Tibial artery (tissue), 4 donors: ENCODE data around the gene MRPL12.

Source experiments
- DNase-seq, 2 donors: peaks; one replicate each; pipeline ENCODE4 v3.0.0-alpha.2; 2019
- H3K27ac ChIP-seq, 2 donors: fragments of 200-600 bp; sonication (generic) in 1 of 2; 1 replicate in 1 of 2; 2 replicates in 1 of 2; pipeline ENCODE4 v1.5.1; 2018 to 2019; ENCODE audit warnings: mild to moderate bottlenecking in 1 of 2
- H3K27me3 ChIP-seq, 2 donors: fragments of 200-600 bp; sonication (generic) in 1 of 2; one replicate each; pipeline versions ENCODE4 v1.5.1 to v1.6.0; 2016 to 2019
- H3K36me3 ChIP-seq, 3 donors: fragments of 200-600 bp; sonication (generic) in 2 of 3; one replicate each; pipeline ENCODE4 v1.5.1; 2016 to 2019; ENCODE audit warnings: mild to moderate bottlenecking in 2 of 3
- H3K4me1 ChIP-seq, 4 donors: fragments of 200-600 bp; sonication (generic) in 2 of 4; 1 replicate in 3 of 4; 2 replicates in 1 of 4; pipeline ENCODE4 v1.5.1; 2016 to 2019
- H3K4me3 ChIP-seq, 2 donors: fragments of 200-600 bp; sonication (generic) in 1 of 2; 1 replicate in 1 of 2; 2 replicates in 1 of 2; pipeline ENCODE4 v1.5.1; 2018 to 2019; ENCODE audit warnings: mild to moderate bottlenecking in 2 of 2
- H3K9me3 ChIP-seq, 3 donors: fragments of 200-600 bp; sonication (generic) in 1 of 3; one replicate each; pipeline ENCODE4 v1.5.1; 2016 to 2019
- CTCF ChIP-seq, 2 experiments: fragments of 200-600 bp in 1 of 2; fragments of 450-650 bp in 1 of 2; IDR thresholded peaks; one replicate each; pipeline ENCODE4 v1.5.1; 2017 to 2019; ENCODE audit warnings: antibody characterized with exemption in 2 of 2, mild to moderate bottlenecking in 1 of 2, moderate library complexity in 1 of 2
- intact Hi-C: fragments of 100-400 bp; cut with DNase I; formaldehyde crosslinking; loops from one replicate; pipeline ENCODE4 v1.15.0; 2023; ENCODE audit warnings: low total_unique reads

MRPL12 gene

GRCh38 chr17:81696218-81696941 is 6.8 kb upstream of the MRPL12 start:
- H3K27me3 ChIP-seq = no peaks in the 10 kb centered on the region
- no peak for DNase-seq
- H3K9me3 ChIP-seq = no peaks in the 10 kb centered on the region
- H3K4me1 ChIP-seq = peaks cover 0 to 9% (median 6%) of the 10 kb centered on the region in 4 donors
- intact Hi-C loops = no loop called here
- H3K36me3 ChIP-seq = peaks cover 63 to 100% (median 95%) of the 10 kb centered on the region in 3 donors
- no peak overlapping the region for H3K27ac ChIP-seq
- no peak for TF ChIP-seq CTCF (IDR thresholded peaks at IDR 0.05)
- H3K4me3 ChIP-seq = no peak overlapping the region

- intact Hi-C loops = no loop called here
- H3K9me3 ChIP-seq = no peaks in the 10 kb centered on the region
- no peak for DNase-seq
- peaks cover 0 to 20% (median 17%) of the 10 kb centered on the region in 4 donors for H3K4me1 ChIP-seq
- H3K4me3 ChIP-seq = no peak overlapping the region
- H3K27ac ChIP-seq = no peak overlapping the region
- TF ChIP-seq CTCF (IDR thresholded peaks at IDR 0.05) = no peak
- no peaks in the 10 kb centered on the region for H3K27me3 ChIP-seq
- peaks cover 52 to 93% (median 88%) of the 10 kb centered on the region in 3 donors for H3K36me3 ChIP-seq
Observed at GRCh38 chr17:81697261-81698044, 5.7 kb upstream of the MRPL12 start.

GRCh38 chr17:81700353-81701287 is 2.5 kb upstream of the MRPL12 start:
- DNase-seq = no peak
- intact Hi-C loops = no loop called here
- Histone ChIP-seq H3K4me1 (peaks cover 0 to 37% (median 28%) of the 10 kb centered on the region in 4 donors), H3K4me3 (peak overlapping the region in 1 of 2 donors; percentile 71), H3K36me3 (peaks cover 29 to 69% (median 59%) of the 10 kb centered on the region in 3 donors), H3K27me3 (no peaks in the 10 kb centered on the region), H3K27ac (no peak overlapping the region), H3K9me3 (no peaks in the 10 kb centered on the region)
- TF ChIP-seq CTCF (IDR thresholded peaks at IDR 0.05) = no peak

GRCh38 chr17:81701288-81702071 is 1.7 kb upstream of the MRPL12 start:
- H3K9me3 ChIP-seq = no peaks in the 10 kb centered on the region
- H3K27me3 ChIP-seq = no peaks in the 10 kb centered on the region
- H3K36me3 ChIP-seq = peaks cover 21 to 69% (median 56%) of the 10 kb centered on the region in 3 donors
- TF ChIP-seq CTCF (IDR thresholded peaks at IDR 0.05) = no peak
- peak overlapping the region in 1 of 2 donors; percentile 93 for H3K27ac ChIP-seq
- H3K4me1 ChIP-seq = peaks cover 0 to 37% (median 28%) of the 10 kb centered on the region in 4 donors
- H3K4me3 ChIP-seq = peak overlapping the region; percentile 71 to 82
- intact Hi-C loops = no loop called here
- DNase-seq = no peak
